Measurements from ENCODE around the gene MAP1LC3A.

MAP1LC3A gene

GRCh38 chr20:34549929-34550305, 8.6 kb upstream of the MAP1LC3A start:
- no peak for DNase-seq

- DNase-seq: no peak
Measured at GRCh38 chr20:34552569-34552968, 5.9 kb upstream of the MAP1LC3A start.

- no peak for DNase-seq
Measured at GRCh38 chr20:34553366-34553867, 5.1 kb upstream of the MAP1LC3A start.

- DNase-seq: no peak
Measured at GRCh38 chr20:34557936-34558319, 590 bp upstream of the MAP1LC3A start.

- DNase-seq: no peak
Measured at GRCh38 chr20:34559311-34560140, 1.0 kb downstream of the MAP1LC3A start.

GRCh38 chr20:34560141-34560523, 1.6 kb downstream of the MAP1LC3A start:
- no peak for DNase-seq

- DNase-seq: no peak
Measured at GRCh38 chr20:34560614-34561013, 2.1 kb downstream of the MAP1LC3A start.

GRCh38 chr20:34561661-34562060, 3.1 kb downstream of the MAP1LC3A start:
- DNase-seq: no peak

- DNase-seq: peak; percentile 57
Measured at GRCh38 chr20:34562641-34563040, 4.1 kb downstream of the MAP1LC3A start.

GRCh38 chr20:34564833-34565232, 6.3 kb downstream of the MAP1LC3A start:
- DNase-seq: peak; percentile 86

- no peak for DNase-seq
Measured at GRCh38 chr20:34566978-34567891, 8.7 kb downstream of the MAP1LC3A start.

- no peak for DNase-seq
Measured at GRCh38 chr20:34567892-34568865, 9.7 kb downstream of the MAP1LC3A start.

GRCh38 chr20:34569598-34569997, 11.1 kb downstream of the MAP1LC3A start:
- DNase-seq: no peak

GRCh38 chr20:34570859-34571306, 12.4 kb downstream of the MAP1LC3A start:
- DNase-seq: peak; percentile 96

- DNase-seq: no peak
Measured at GRCh38 chr20:34571753-34572152, 13.2 kb downstream of the MAP1LC3A start.

- peak; percentile 20 for DNase-seq
Measured at GRCh38 chr20:34573541-34574300, 15.2 kb downstream of the MAP1LC3A start.

GRCh38 chr20:34574426-34574825, 15.9 kb downstream of the MAP1LC3A start:
- no peak for DNase-seq

GRCh38 chr20:34574861-34575260, 16.3 kb downstream of the MAP1LC3A start:
- DNase-seq: no peak

- DNase-seq: no peak
Measured at GRCh38 chr20:34575271-34575670, 16.8 kb downstream of the MAP1LC3A start.

GRCh38 chr20:34575756-34576155, 17.2 kb downstream of the MAP1LC3A start:
- no peak for DNase-seq

GRCh38 chr20:34577061-34577460, 18.5 kb downstream of the MAP1LC3A start:
- peak; percentile 20 for DNase-seq

GRCh38 chr20:34578025-34578424, 19.5 kb downstream of the MAP1LC3A start:
- peak; percentile 97 for DNase-seq

Data from inflammatory macrophage treated with lipopolysaccharide for 4 hours (primary cell).